Kidney (tissue), 14 donors: ENCODE data around the gene TECPR1. TPM values are rescaled to one million over a fixed set of nuclear protein-coding genes. Genes with fewer than 3 reads are reported as not detected.

Experiments used
- DNase-seq, 5 donors: peaks; one replicate each; pipeline ENCODE4 v3.0.0-alpha.2; 2013 to 2020
- FAIRE-seq: peaks from 2 replicates; lab custom pipeline; 2012; peaks lifted over from hg19 to GRCh38; lab: Jason Lieb, UNC
- H3K27ac ChIP-seq, 2 donors: one replicate each; pipeline ENCODE4 v1.7.0; 2013; ENCODE audit warnings: low read depth in 2 of 2, low read length in 2 of 2, inconsistent platforms in 1 of 2
- H3K27me3 ChIP-seq: one replicate; pipeline ENCODE4 v1.7.1; 2013; ENCODE audit warnings: low read length, inconsistent platforms; ENCODE audit not compliant: control insufficient read depth, insufficient read depth
- H3K36me3 ChIP-seq, 3 donors: one replicate each; pipeline versions ENCODE4 v1.7.0 to v1.7.1; 2013; ENCODE audit warnings: low read length in 3 of 3, control low read depth in 1 of 3, inconsistent platforms in 1 of 3; ENCODE audit not compliant: insufficient read depth in 3 of 3, control insufficient read depth in 2 of 3
- H3K4me1 ChIP-seq, 3 donors: one replicate each; pipeline versions ENCODE4 v1.7.0 to v1.7.1; 2013; ENCODE audit warnings: low read length in 3 of 3, inconsistent platforms in 1 of 3, low read depth in 1 of 3; ENCODE audit not compliant: control insufficient read depth in 2 of 3, insufficient read depth in 2 of 3
- H3K4me3 ChIP-seq, 3 donors: one replicate each; pipeline versions ENCODE4 v1.7.0 to v1.8.1; 2013; ENCODE audit warnings: low read length in 3 of 3, control low read depth in 1 of 3, inconsistent platforms in 1 of 3
- H3K9ac ChIP-seq, 3 donors: one replicate each; pipeline versions ENCODE4 v1.7.0 to v1.7.1; 2013; ENCODE audit warnings: low read length in 3 of 3, control low read depth in 1 of 3, inconsistent platforms in 1 of 3
- H3K9me3 ChIP-seq, 3 donors: one replicate each; pipeline versions ENCODE4 v1.7.0 to v1.7.1; 2013; ENCODE audit warnings: low read length in 3 of 3, control low read depth in 1 of 3, inconsistent platforms in 1 of 3; ENCODE audit not compliant: control insufficient read depth in 2 of 3, insufficient read depth in 1 of 3
- intact Hi-C: fragments of 100-400 bp; cut with DNase I; formaldehyde crosslinking; loops from one replicate; pipeline ENCODE4 v1.11.1; 2022
- polyA plus RNA-seq: library from polyadenylated mRNA; stranded (reverse); fragments of 350-450 nt; fragmentation: Illumina TruSeq; extraction: RNeasy Lipid Tissue Mini Kit (QIAGEN cat#74804); gene quantifications from one replicate; pipeline ENCODE4 v1.2.3, GENCODE V29; 2014; ENCODE audit warnings: low read depth, low replicate concordance; ENCODE audit not compliant: insufficient read depth
- total RNA-seq: library from RNA; stranded (reverse); fragmentation: NEBNext Ultra II Directional; extraction: Animal tissue kit (Norgen Biotek cat#: 25700); gene quantifications from one replicate; pipeline ENCODE4 v1.2.1, GENCODE V29; 2021
- TF ChIP-seq, protein P1 (sequence below): IDR thresholded peaks from 3 replicates; pipeline ENCODE4 v1.5.1; 2012; ENCODE audit warnings: mild to moderate bottlenecking, moderate library complexity, borderline replicate concordance; ENCODE audit not compliant: insufficient read depth; ENCODE audit errors: extremely low read depth
- donor health status: control.
- donor health status: control.
- donor health status: control.
- donor health status: control.
- donor health status: control.
- donor health status: DM: yes; HTN: yes; CAD: no.
- donor health status: Normal renal cell carcinoma (clear cell type).

The TECPR1 gene
- total and polyA plus RNA-seq, 2 donors from 2014 or later, result 5.1 to 39.5 TPM

DNA sequence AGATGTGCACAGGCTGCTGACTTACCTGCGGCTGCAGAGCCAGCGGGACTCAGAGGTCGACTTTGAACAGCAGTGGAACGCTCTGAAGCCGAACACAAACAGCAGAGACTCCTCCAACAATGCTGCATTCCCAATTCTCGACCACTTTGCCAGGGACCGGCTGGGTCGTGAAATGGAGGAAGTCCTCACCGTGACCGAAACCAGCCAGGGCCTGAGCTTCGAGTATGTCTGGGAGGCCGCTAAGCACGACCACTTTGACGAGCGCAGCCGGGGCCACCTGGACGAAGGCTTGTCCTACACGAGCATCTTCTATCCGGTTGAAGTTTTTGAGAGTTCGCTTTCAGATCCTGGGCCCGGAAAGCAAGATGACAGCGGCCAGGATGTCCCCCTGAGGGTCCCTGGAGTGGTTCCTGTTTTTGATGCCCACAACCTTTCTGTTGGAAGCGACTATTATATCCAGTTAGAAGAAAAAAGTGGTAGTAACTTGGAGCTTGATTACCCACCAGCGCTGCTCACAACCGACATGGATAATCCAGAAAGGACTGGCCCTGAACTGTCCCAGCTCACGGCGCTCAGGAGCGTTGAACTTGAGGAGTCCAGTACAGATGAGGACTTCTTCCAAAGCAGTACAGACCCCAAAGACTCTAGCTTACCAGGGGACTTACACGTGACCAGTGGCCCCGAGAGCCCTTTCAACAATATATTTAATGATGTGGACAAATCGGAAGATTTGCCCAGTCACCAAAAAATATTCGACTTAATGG, 60.2 kb downstream of the TECPR1 start:
- Histone ChIP-seq H3K36me3 (peaks cover 0 to 16% (median 9%) of the 10 kb centered on the region in 3 donors), H3K27ac (no peak overlapping the region), H3K27me3 (no peaks in the 10 kb centered on the region), H3K9ac (no peak overlapping the region), H3K9me3 (no peaks in the 10 kb centered on the region), H3K4me1 (peaks cover 0 to 2% (median 0%) of the 10 kb centered on the region in 3 donors), H3K4me3 (no peak overlapping the region)
- TF ChIP-seq, protein P1, sequence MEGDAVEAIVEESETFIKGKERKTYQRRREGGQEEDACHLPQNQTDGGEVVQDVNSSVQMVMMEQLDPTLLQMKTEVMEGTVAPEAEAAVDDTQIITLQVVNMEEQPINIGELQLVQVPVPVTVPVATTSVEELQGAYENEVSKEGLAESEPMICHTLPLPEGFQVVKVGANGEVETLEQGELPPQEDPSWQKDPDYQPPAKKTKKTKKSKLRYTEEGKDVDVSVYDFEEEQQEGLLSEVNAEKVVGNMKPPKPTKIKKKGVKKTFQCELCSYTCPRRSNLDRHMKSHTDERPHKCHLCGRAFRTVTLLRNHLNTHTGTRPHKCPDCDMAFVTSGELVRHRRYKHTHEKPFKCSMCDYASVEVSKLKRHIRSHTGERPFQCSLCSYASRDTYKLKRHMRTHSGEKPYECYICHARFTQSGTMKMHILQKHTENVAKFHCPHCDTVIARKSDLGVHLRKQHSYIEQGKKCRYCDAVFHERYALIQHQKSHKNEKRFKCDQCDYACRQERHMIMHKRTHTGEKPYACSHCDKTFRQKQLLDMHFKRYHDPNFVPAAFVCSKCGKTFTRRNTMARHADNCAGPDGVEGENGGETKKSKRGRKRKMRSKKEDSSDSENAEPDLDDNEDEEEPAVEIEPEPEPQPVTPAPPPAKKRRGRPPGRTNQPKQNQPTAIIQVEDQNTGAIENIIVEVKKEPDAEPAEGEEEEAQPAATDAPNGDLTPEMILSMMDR, result no peak
- intact Hi-C loops, result no loop called here
- DNase-seq (peak in 1 of 5 donors; percentile 70), FAIRE-seq (no peak)

DNA sequence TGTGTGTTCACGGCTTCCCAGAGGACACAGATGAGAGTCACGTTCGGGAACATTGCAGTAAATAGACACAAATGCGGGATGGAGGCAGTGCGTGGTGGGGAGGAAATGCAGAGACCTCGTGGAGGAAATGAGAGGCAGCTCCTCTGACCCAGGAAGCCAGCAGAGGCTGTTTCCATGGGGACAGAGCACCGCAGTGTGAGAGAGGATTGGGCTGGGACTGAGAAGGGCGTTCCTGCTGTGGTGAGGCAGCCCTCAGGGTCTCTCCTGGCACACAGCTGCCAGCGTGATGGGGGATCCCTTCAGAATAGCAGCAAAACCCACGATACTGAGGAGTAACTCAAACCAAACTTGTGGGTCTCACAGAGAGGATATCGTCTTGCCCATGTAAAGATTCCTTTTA, 62.5 kb downstream of the TECPR1 start:
- H3K4me3 ChIP-seq, result no peak overlapping the region
- H3K27me3 ChIP-seq, result no peaks in the 10 kb centered on the region
- no peak overlapping the region for H3K27ac ChIP-seq
- no peak for FAIRE-seq
- H3K36me3 ChIP-seq, result peaks cover 0 to 16% (median 9%) of the 10 kb centered on the region in 3 donors
- TF ChIP-seq, protein P1, result no peak
- no peak overlapping the region for H3K9ac ChIP-seq
- no peak for DNase-seq
- H3K4me1 ChIP-seq, result no peaks in the 10 kb centered on the region
- intact Hi-C loops, result no loop called here
- no peaks in the 10 kb centered on the region for H3K9me3 ChIP-seq

DNA sequence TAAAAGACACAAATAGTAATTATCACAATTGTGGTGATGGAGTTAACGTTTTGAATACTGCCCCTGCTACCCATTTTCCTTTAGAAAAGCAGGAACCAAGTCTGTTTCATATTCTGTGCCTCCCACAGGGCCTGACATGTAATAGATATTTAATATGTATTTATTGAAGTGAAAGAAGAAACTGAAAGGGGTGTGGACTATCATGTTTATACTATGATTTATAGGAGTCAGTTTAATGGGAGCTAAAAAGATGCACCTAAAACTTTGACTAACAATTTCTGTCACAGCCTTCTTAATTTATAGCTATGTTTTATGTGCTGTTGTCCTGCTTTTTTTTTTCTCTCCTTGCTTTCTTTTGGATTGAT, 64.9 kb downstream of the TECPR1 start:
- no peak overlapping the region for H3K4me3 ChIP-seq
- no peaks in the 10 kb centered on the region for H3K9me3 ChIP-seq
- no peak overlapping the region for H3K27ac ChIP-seq
- intact Hi-C loops, result no loop called here
- peaks cover 0 to 2% (median 0%) of the 10 kb centered on the region in 3 donors for H3K36me3 ChIP-seq
- no peak overlapping the region for H3K9ac ChIP-seq
- no peaks in the 10 kb centered on the region for H3K4me1 ChIP-seq
- TF ChIP-seq, protein P1, result no peak
- no peaks in the 10 kb centered on the region for H3K27me3 ChIP-seq
- no peak for FAIRE-seq
- no peak for DNase-seq
